Loucy (cell line): Measurements from ENCODE around the gene MYL2.

Experiments
- H2AFZ ChIP-seq: fragments of 200-600 bp; sonication (generic); 2 replicates; pipeline ENCODE4 v1.6.0; 2016; ENCODE audit warnings: antibody characterized with exemption, mild to moderate bottlenecking, low read length, moderate library complexity
- H3F3A ChIP-seq: fragments of 200-600 bp; 2 replicates; pipeline ENCODE4 v1.6.0; 2016; ENCODE audit warnings: antibody characterized with exemption, low read depth, mild to moderate bottlenecking
- H3K27me3 ChIP-seq: fragments of 200-600 bp; sonication (generic); 2 replicates; pipeline ENCODE4 v1.6.1; 2014; ENCODE audit warnings: low read length, mild to moderate bottlenecking; ENCODE audit not compliant: insufficient read depth, poor library complexity, severe bottlenecking
- H3K36me3 ChIP-seq: fragments of 200-600 bp; sonication (generic); 2 replicates; pipeline ENCODE4 v1.6.1; 2016; ENCODE audit warnings: low read length; ENCODE audit not compliant: insufficient read depth
- H3K4me1 ChIP-seq: fragments of 200-600 bp; sonication (generic); 2 replicates; pipeline ENCODE4 v1.5.1; 2014; ENCODE audit warnings: low read length, mild to moderate bottlenecking; ENCODE audit not compliant: insufficient read depth, poor library complexity, severe bottlenecking
- H3K4me2 ChIP-seq: fragments of 200-600 bp; sonication (generic); 2 replicates; pipeline ENCODE4 v1.6.0; 2014; ENCODE audit warnings: antibody characterized with exemption, low read length, low read depth, mild to moderate bottlenecking; ENCODE audit not compliant: poor library complexity, severe bottlenecking
- H3K4me3 ChIP-seq: fragments of 200-600 bp; sonication (generic); 2 replicates; pipeline ENCODE4 v1.5.1; 2014; ENCODE audit warnings: low read length, mild to moderate bottlenecking, mixed read lengths; ENCODE audit not compliant: poor library complexity, severe bottlenecking
- H3K79me2 ChIP-seq: fragments of 200-600 bp; sonication (generic); 2 replicates; pipeline ENCODE4 v1.6.1; 2014; ENCODE audit warnings: low read length; ENCODE audit not compliant: insufficient read depth
- H3K9ac ChIP-seq: fragments of 200-600 bp; sonication (generic); 2 replicates; pipeline ENCODE4 v1.6.0; 2014; ENCODE audit warnings: mild to moderate bottlenecking, low read depth, low read length, moderate library complexity; ENCODE audit not compliant: poor library complexity, severe bottlenecking
- H3K9me2 ChIP-seq: fragments of 200-600 bp; sonication (generic); replicated peaks from 2 replicates; pipeline ENCODE4 v1.6.1; 2016; ENCODE audit warnings: low read depth, low read length, mixed read lengths
- H3K9me3 ChIP-seq: fragments of 200-600 bp; sonication (generic); 2 replicates; pipeline ENCODE4 v1.6.1; 2014; ENCODE audit warnings: mild to moderate bottlenecking, antibody characterized with exemption, low read length, low read depth; ENCODE audit not compliant: insufficient read depth
- H4K20me1 ChIP-seq: fragments of 200-600 bp; sonication (generic); 2 replicates; pipeline ENCODE4 v1.6.0; 2014; ENCODE audit warnings: antibody characterized with exemption, low read length, mild to moderate bottlenecking; ENCODE audit not compliant: insufficient read depth, poor library complexity, severe bottlenecking
- CTCF ChIP-seq: fragments of 200-600 bp; sonication (generic); conservative IDR thresholded peaks from 2 replicates; pipeline ENCODE4 v1.5.1; 2014; ENCODE audit warnings: mild to moderate bottlenecking, antibody characterized with exemption, low read length
- EZH2phosphoT487 ChIP-seq: fragments of 200-600 bp; IDR thresholded peaks from 2 replicates; pipeline ENCODE4 v1.6.1; 2018; ENCODE audit warnings: antibody characterized with exemption, mild to moderate bottlenecking, moderate library complexity, borderline replicate concordance

The MYL2 gene

GRCh38 chr12:110906083-110906482 lies 14.3 kb downstream of the MYL2 start:
- peak overlapping the region; percentile 7 for H3K4me2 ChIP-seq
- TF ChIP-seq EZH2phosphoT487 = no peak
- peak; percentile 41 for TF ChIP-seq CTCF

GRCh38 chr12:110903511-110903910 lies 16.9 kb downstream of the MYL2 start:
- Histone ChIP-seq H3K4me2 (no peak overlapping the region), H4K20me1 (no peaks in the 10 kb centered on the region), H3K79me2 (no peaks in the 10 kb centered on the region), H3K9me3 (no peaks in the 10 kb centered on the region), H3K27me3 (no peaks in the 10 kb centered on the region), H3K4me1 (peaks cover 7% of the 10 kb centered on the region), H3F3A (no peaks in the 10 kb centered on the region), H3K9ac (no peak overlapping the region), H2AFZ (no peak overlapping the region), H3K4me3 (no peak overlapping the region), H3K36me3 (no peaks in the 10 kb centered on the region), H3K9me2 (no peaks in the 10 kb centered on the region)
- TF ChIP-seq CTCF (no peak), EZH2phosphoT487 (no peak)

More at GRCh38 chr12:110906083-110906482, 14.3 kb downstream of the MYL2 start:
- Histone ChIP-seq H3K36me3 (no peaks in the 10 kb centered on the region), H2AFZ (peak overlapping the region; percentile 71), H4K20me1 (no peaks in the 10 kb centered on the region), H3K9me2 (no peaks in the 10 kb centered on the region), H3K4me1 (peaks cover 7% of the 10 kb centered on the region), H3K27me3 (no peaks in the 10 kb centered on the region), H3K4me3 (no peak overlapping the region), H3K79me2 (no peaks in the 10 kb centered on the region), H3F3A (no peaks in the 10 kb centered on the region), H3K9ac (no peak overlapping the region), H3K9me3 (no peaks in the 10 kb centered on the region)

- no peak for TF ChIP-seq EZH2phosphoT487
- TF ChIP-seq CTCF = no peak
- Histone ChIP-seq H3K79me2 (no peaks in the 10 kb centered on the region), H3K9ac (no peak overlapping the region), H3K4me3 (no peak overlapping the region), H4K20me1 (no peaks in the 10 kb centered on the region), H2AFZ (no peak overlapping the region), H3K27me3 (no peaks in the 10 kb centered on the region), H3K9me2 (no peaks in the 10 kb centered on the region), H3K4me2 (no peak overlapping the region), H3F3A (no peaks in the 10 kb centered on the region), H3K36me3 (no peaks in the 10 kb centered on the region), H3K9me3 (no peaks in the 10 kb centered on the region), H3K4me1 (peaks cover 5% of the 10 kb centered on the region)
Observed at GRCh38 chr12:110901401-110901800, 19.0 kb downstream of the MYL2 start.
